AML-193 (cell line): ENCODE measurements around the gene CERS3.
A peak's percentile ranks its signal among the peaks of the same experiment; 100 is the strongest.
"Not testable (repeated sequence)": the region's sequence is repeated elsewhere in the genome, so short reads cannot be mapped to it uniquely, and the experiment has no call there.

Source experiments
- DNase-seq, 2 experiments: peaks; one replicate each; lab custom pipeline; 2025; lab: John Stamatoyannopoulos, UW

CERS3 gene

DNA sequence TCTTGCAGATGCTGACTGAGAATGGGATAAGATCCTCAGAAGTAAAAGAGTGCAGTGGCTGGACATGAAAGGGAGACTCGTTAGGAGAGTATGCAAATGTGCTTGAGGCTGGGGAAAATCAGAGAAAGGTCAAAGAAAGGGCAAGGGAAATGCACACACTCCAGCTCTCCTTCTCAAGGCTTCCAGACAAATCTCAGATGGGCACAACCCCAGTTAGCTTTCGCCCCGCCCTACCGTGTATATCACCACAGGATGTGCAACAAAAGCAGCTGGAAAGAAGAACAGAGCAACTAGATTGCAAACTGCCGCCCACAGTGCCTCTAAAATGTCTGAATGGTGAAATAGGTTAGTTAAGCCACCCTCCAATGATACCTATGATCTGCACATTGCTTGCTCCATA, 63.9 kb downstream of the CERS3 start:
- no peak for DNase-seq

DNA sequence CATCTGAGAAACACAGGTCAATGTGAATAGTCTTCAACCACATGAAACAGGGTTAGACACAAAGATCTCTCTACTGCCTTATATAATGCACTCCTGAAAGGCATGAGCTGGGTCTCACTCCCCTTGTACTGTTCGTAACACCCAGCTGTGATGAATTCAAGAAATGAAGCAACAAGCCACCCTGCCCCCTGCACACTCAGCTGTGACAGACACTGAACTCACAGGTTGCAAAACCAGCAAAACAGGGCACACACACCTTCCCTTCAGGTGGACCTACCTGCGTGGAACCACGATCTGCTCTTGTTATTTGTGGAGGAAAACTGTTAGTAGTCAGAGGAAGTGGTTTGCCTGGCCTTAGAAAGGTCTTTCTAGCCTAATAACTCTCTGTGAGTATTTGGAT, 64.5 kb downstream of the CERS3 start:
- DNase-seq = no peak

DNA sequence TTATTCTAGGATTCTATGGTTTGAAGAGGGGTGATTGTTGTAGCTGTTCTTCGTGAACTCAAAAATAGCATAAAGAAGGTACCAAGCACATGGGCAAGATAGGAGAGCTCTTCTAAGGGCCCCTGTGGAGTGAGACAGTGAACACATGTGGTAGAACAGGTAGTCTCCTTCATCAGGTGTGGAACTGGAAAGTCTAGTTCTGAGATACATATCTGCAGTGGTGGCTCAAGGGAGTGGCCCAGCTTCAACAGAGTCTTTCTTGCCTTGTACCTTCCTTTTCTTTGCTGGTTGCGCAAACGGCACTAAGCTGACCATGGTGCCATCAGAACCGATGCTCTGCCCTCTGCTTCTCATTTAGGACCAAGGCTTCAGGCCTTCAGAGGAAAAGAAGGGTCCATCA, 65.2 kb downstream of the CERS3 start:
- DNase-seq = no peak

DNA sequence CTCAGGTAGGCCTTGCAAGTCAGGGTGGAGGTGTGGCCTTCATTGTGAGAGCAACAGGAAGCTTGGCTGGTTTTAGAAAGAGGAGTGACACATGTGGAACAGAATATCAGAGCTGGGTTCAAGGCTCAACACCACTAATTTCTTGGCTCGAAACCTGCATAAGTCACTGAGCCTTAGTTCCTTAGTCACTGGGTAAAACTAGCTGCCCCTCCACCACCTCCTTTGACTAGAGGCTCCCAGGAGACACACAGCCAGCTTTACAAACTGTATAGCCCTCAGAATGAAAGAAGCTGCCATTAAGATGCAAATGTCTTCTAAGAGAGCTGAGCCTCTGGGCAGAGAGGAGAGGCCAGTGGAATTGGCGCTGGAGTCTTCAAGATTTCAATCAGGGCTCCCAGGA, 67.7 kb downstream of the CERS3 start:
- no peak for DNase-seq

DNA sequence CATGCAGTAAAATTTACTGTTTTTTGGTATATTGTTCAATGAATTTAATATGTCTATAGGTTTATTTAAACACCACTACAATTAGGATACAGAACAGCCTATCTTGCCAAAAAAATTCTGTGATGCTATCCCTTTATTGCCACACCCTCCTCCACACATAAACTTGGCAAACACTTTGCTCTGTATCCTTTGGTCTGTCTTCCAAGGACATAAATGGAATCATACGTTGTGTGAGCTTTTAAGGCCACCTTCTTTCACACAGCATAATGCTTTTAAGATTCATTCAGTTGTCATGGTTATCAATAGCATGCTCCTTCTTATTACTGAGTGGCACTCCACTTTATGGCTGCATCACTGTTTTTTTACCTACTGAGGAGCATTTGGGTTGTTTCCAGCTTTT, 71.5 kb downstream of the CERS3 start:
- no peak for DNase-seq

DNA sequence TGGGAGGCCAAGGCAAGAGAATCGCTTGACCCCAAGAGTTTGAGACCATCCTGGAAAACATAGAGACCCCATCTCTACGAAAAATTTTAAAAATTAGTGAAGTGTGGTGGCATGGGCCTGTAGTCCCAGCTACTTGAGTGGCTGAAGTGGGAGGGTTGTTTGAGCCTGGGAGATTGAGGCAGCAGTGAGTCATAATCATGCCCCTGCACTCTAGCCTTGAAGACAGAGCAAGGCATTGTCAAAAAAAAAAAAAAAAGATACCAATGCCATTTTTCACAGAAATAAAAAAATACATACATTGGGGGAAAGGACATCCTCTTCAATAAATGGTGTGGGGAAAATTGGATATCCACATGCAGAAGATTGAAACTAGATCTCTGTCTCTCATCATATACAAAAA, 74.6 kb downstream of the CERS3 start:
- no peak for DNase-seq

DNA sequence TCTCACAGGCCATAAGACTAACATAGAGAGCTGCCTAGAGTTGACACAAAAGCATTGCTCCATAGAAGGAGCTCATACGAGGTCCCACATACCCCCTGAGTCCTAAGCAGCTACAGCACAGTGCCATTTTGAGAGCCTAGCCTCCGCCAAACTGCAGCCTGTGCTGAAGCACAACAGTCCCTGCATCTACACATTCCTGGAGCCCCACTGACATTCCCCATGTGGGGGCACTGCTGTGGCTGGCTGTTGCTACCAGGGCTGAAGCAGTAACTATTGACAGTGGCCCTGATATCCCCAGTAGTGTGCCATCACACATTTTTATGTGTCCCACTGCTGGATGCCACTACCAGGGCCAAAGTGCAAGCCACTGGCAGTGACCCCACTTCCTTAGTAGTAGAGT, 80.3 kb downstream of the CERS3 start:
- no peak for DNase-seq

DNA sequence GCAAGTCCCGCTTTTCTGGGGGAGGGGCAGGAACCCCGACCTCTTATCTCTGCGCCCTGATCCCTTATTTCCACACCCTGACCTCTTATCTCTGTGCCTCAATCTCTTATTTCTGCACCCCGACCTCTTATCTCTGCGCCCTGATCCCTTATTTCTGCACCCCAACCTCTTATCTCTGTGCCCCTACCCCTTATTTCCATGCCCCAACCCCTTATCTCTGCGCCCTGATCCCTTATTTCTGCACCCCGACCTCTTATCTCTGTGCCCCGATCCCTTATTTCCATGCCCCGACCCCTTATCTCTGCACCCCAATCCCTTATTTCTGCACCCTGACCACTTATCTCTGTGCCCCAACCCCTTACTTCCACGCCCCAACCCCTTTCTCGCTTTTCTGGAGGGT, 87.7 kb downstream of the CERS3 start:
- DNase-seq = not testable (repeated sequence)

DNA sequence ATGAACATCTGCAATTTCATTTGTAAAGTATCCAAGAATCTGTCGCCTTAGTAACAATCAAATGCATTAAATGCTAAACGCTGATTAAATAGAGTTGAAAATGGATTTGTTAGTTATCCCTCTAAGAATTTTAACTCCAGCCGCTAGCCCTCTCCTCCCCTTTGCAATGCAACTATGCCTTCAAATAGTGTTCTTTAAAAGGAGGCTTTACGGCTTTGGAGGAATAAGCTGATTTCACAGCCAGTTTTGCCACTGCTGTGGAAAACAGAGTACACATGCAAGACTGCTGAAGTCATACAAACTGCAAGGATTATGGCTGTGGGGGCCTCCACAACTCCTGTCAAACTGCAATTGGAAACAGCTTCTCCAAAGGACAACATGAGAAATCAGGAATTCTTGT, 89.2 kb downstream of the CERS3 start:
- DNase-seq = no peak

DNA sequence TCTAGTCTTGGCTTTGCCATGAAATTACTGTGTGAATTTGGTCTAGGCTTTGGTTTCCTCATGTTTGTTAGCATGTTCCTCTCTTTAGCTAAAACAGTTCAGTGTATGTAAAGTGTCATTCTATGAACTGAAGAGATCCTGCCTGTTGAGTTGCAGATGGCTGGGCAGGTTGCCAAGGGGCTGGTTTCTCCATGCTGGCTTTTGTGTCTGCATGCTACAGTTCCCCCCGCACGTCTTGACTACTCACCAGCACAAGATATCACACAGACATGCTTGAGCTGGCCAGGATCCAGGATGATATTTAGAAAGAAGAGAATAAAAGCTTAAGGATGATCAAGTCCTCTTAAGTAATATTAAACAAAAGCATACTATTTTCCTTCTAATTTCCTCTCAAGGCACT, 90.2 kb downstream of the CERS3 start:
- DNase-seq = peak; percentile 40 to 55

DNA sequence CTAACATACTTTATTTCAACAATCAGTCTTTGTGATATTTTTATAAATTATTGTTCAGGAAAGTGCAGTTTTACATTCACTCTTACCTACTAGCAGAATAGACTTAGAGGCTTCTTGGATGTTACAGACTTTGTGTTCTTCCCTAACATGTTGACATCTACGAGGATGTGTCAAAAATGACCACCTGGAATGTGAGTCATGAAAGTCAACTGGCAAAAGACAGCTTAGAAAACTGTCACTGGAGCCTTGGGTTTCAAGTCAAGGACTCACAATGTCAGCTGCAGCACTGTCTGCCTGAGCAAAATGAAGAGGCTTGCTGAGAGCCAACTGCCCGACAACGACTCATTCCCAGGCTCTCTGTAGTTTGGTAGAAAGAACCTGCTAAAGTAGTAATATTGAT, 91.5 kb downstream of the CERS3 start:
- DNase-seq = no peak

DNA sequence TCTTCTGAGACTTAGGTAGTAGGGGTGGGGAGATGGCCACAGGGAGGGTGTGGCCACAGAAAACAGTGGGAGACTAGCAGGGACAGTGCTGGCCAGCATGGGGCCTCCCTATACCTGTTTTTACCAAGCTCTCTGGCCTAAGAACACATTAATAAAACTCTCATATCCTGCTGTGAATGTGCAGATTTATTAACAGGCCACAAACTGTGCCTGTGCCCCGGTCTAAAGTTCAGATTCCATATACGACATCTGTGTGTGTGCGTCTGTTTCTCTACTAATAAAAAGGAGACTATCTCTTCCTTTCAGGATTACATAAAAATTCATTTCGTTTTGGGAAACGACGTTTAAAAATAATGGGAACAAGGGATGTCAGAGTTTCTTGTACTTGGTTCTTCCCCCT, 94.2 kb downstream of the CERS3 start:
- no peak for DNase-seq

DNA sequence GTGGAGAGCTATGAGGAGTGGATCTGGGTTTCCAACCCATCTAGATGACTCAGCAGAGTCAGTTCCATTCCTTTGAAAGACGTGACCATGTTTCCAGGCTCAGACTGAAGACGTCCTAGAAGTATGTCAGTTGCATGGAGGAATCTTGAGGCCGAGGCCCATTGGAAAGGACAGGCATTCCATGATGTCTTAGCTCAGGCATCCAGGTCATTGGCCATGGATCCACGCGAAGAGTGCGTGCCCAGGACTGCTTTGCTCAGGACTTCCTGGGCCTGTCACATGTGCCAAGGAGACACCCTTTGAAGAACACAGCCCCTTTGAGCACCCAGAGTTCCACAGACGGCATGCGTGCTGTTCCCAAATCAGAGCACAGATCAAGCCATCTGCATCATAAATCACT, 94.7 kb downstream of the CERS3 start:
- no peak for DNase-seq

DNA sequence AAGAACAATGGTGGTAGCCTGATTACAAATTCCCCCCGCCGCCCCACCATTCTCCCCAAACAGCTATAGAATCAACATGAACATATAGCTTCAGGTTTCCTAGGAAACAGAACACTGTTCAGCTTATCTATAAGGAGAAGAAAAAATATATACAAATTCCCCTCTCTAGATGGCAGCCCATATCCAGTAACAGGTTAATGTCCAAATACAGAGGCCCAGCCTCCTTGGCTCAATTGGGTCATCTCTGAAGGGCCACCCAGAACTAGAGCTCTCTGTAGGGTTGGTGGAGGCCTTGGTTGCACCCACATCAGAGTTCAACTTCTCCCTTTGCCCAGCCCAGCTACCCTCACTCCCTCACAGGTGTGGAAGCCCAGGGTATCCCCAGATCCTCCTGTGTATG, 95.4 kb downstream of the CERS3 start:
- DNase-seq = peak; percentile 18 to 30

DNA sequence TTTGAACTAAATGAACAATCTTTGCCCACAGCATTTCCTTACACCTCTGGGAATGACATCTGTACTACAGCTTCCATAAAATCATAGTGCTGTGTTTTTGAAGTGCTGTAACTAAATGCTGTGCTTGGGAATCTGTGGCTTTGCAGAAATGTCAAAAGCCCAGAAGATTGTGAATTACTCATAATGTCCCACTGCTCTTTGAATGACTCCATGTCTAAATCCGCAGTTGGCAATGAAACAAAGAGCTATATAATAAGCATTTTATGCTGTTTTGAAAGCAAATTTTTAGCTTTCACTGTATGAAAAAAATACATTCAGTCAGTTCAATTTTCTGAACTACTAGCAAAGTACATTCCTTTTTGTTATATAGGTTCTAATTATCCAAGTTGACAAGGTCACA, 98.3 kb downstream of the CERS3 start:
- DNase-seq = no peak

DNA sequence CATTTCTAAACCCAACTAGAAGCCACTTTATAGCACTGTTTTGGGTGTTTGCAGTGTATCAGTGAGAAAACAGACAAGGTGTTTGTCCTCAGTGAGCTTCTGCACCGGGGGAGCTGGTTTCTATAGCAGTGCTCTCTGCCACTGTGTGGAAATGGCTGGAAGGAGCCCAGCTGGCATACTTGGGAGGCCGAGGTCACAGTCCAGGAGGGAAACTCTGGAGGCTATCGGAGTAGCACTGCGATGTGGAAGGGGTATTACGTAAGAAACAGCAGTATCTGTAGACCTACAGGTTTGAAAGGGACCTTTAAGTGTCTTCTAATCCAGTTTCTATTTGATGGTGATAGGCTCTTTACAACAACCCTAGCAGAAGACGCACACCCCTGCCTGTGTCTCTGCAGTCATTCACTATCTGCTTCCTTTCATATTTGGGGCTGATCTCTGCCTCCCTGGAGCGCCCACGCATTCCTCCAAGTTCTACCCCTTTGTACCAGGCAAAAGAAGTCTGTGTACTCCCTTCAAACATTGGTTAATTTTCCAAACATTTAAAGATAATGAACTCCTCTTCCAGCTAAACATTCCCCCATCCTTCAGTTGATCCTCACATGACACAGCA, 99.5 kb downstream of the CERS3 start:
- DNase-seq = no peak

DNA sequence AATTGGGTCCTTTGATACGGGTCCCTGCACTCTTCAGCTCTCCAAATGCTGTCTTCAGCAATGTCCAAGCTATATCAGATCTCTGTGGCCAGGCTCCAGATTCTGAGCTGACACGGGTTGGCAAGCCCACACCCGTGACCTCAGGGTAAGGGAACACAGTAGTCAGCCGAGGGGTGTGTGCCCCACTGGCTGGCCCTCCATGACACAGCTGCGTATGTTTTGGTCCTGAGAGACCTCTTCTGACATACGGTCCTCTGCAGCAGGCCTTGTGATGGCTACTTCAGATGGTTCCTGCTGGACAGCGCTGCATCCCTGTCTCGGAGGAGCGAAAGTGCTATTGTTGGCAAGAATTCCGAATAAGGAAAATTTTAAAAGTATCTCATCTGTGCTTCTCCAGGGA, 101.8 kb downstream of the CERS3 start:
- no peak for DNase-seq

DNA sequence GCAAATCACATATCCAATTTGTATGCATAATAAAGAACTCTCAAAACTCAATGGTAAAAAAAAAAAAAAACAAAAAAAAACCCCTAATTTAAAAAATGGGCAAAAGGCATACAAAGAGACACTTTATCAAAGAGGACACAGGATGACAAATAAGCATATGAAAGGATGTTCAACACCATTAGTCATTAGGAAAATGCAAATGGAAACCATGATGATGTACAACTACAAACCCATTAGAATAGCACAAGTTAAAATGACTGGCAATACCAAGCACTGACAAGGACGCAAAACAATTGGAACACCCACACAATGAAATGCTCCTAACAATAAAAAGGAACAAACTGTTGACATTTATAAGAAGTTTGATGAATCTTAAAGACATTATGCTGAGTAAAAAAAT, 123.6 kb downstream of the CERS3 start:
- DNase-seq = no peak

DNA sequence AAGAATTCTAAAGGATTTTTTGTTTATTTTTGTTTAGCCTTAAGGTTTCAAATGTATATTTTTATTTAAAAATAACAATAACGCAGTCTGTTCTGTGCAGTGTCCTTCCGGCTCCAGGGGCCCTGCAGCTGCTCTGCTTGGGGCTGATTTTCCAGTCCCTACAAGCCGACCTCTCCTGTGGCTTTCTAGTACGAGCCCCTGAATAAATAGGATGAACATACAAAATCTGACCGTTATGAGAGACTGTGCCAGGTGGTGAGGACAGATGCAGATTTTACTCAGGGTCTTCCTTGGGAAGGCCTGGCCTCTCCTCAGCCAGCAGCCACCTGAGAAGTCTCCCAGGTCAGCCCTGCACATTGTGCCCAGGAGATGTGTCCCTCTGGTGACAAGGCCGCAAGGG, 127.8 kb downstream of the CERS3 start:
- DNase-seq = no peak

DNA sequence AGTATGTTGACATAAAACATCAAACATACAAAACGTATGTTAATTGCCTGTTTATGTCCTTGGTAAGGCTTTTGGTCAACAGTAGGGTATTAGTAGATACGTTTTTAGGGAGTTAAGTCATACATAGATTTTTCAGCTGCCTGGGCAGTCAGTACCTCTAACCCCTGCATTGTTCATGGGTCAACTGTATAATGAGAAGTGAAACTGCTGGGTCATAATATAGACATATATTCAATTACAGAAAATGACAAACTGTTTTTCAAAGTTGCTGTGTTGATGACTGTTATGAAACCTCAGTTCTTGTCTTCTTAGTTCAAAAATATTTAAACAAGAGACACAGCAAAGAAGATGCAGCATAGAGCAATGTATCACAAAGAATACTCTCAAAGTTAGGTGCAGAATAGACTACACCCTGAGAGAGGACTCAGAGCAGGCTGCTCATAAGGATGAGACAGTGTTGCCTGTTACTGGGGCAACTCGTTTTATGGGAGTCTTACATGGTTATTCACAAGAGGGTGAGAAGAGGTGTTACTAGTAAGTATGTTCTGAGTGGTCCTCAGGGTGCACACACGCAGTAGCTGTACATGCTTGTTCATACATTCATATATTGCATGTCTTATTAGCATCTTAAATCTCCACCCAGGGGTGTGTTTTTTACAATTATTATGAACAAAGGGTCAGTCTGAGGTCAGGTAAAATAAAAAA, 133.9 kb downstream of the CERS3 start:
- DNase-seq = no peak

DNA sequence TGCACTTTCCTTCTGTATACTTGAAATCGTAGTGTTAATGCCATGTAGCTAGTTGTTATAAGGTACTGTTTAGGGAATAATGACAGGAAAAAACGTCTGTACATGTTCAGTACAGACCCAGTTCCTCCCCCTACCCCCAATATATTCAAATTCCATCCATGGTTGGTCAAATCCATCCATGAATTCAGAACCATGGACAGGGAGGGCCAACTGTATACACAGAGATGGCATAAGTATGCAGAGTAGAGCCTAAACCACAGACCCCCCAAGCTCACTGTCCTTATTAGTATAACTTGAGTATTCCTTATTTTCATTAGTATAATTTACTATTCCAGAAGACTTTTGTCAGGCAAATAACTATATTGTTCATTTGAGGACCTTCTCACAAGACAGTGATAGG, 135.7 kb downstream of the CERS3 start:
- no peak for DNase-seq

DNA sequence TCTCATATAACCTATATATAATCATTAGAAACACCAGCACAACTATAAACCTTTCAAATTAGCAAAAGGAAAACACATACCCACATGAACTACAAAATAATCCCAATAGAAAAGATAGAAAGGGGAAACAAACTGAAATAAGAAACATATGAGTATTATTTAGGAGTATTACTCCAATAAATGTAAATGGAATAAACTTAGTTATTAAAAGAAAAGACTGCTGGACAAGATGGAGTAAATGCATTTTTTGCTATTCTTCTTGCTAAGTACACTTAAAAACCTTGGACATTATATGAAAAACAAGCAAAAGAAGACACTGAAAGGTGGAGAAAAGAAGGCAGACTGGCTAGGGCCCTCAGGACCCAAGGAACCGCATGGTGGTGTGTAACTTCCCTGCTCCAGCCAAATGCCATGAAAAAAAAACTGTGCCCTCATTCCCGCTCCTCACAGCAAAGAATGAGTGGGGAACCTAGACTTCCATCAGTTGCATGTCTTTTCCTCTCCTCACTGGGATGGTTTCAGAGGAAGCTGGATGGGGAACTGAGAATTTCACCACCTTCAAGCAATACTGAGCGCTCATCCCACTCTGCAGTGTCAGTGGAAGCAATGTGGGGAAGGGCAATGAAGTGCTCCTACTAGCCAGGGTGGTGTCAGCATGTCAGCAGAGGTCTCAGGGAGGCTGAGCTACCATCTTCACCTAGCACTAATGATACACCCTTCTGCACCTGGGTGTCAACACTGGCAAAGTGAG, 143.3 kb downstream of the CERS3 start:
- DNase-seq = no peak

DNA sequence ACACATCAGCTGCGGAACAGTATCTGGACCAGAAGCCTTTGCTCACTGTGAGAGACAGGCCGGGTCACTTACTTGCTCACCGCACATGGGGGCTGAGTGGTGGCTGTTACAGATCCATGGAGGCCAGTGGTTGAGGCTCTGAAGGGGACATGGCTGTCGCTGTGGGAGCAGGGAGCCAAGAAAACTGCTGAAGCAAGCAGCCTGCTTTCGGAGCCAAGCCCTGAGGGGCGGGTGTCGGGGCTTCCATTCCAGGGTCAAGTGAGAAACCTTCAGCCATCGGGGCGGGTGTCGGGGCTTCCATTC, 144.7 kb downstream of the CERS3 start:
- DNase-seq = no peak
